GM18951 (cell line): Measurements from ENCODE around the gene TBCE.

ENCODE experiments used
- POLR2A ChIP-seq: IDR thresholded peaks from 4 replicates; pipeline ENCODE4 v1.6.1; 2011; ENCODE audit warnings: mild to moderate bottlenecking; ENCODE audit not compliant: insufficient read length, insufficient read depth; ENCODE audit errors: extremely low read depth
- in situ Hi-C: fragments of 300-500 bp; cut with MboI; formaldehyde crosslinking; loops from one replicate; pipeline ENCODE4 v1.12.0; 2022; ENCODE audit warnings: low sequenced_read_pairs, mixed read lengths, inconsistent platforms; ENCODE audit not compliant: unreplicated experiment

TBCE gene

GRCh38 chr1:235409042-235409820 lies 42.0 kb downstream of the TBCE start:
- no peak for TF ChIP-seq POLR2A
- in situ Hi-C loops, result loop anchor here (25.0 kb wide), 1 partner anchor 922 kb away; the partner anchor contains the start of gene TARBP1

- no peak for TF ChIP-seq POLR2A
Measured at GRCh38 chr1:235410467-235410866, 43.2 kb downstream of the TBCE start.

GRCh38 chr1:235411489-235412486 lies 44.6 kb downstream of the TBCE start:
- TF ChIP-seq POLR2A, result no peak
- in situ Hi-C loops, result loop anchor here (5.0 to 25.0 kb wide), 3 partner anchors 164 to 924 kb away; partner anchors contain the start of gene TARBP1

More at GRCh38 chr1:235410467-235410866, 43.2 kb downstream of the TBCE start:
- in situ Hi-C loops, result loop anchor here (5.0 to 25.0 kb wide), 3 partner anchors 163 to 923 kb away; partner anchors contain the start of gene TARBP1

- in situ Hi-C loops, result loop anchor here (10.0 to 25.0 kb wide), 2 partner anchors 310 to 928 kb away; partner anchors contain the start of gene TARBP1
- no peak for TF ChIP-seq POLR2A
Measured at GRCh38 chr1:235415008-235415904, 48.0 kb downstream of the TBCE start.

- TF ChIP-seq POLR2A, result no peak
- in situ Hi-C loops, result loop anchor here (10.0 to 25.0 kb wide), 2 partner anchors 312 to 929 kb away; partner anchors contain the start of gene TARBP1
Measured at GRCh38 chr1:235416662-235417049, 49.4 kb downstream of the TBCE start.

- in situ Hi-C loops, result loop anchor here (10.0 to 25.0 kb wide), 2 partner anchors 312 to 930 kb away; partner anchors contain the start of gene TARBP1
- no peak for TF ChIP-seq POLR2A
Measured at GRCh38 chr1:235417086-235417697, 50.0 kb downstream of the TBCE start.

- TF ChIP-seq POLR2A, result no peak
- in situ Hi-C loops, result loop anchor here (25.0 kb wide), 1 partner anchor 934 kb away; the partner anchor contains the start of gene TARBP1
Measured at GRCh38 chr1:235421751-235422150, 54.5 kb downstream of the TBCE start.

GRCh38 chr1:235423214-235423652 lies 56.0 kb downstream of the TBCE start:
- in situ Hi-C loops, result loop anchor here (25.0 kb wide), 1 partner anchor 936 kb away; the partner anchor contains the start of gene TARBP1
- TF ChIP-seq POLR2A, result no peak

GRCh38 chr1:235424092-235424491 lies 56.9 kb downstream of the TBCE start:
- no peak for TF ChIP-seq POLR2A
- in situ Hi-C loops, result loop anchor here (25.0 kb wide), 1 partner anchor 937 kb away; the partner anchor contains the start of gene TARBP1

GRCh38 chr1:235425357-235425756 lies 58.1 kb downstream of the TBCE start:
- no peak for TF ChIP-seq POLR2A
- in situ Hi-C loops, result no loop called here

GRCh38 chr1:235426143-235426542 lies 58.9 kb downstream of the TBCE start:
- TF ChIP-seq POLR2A, result no peak
- in situ Hi-C loops, result no loop called here
